HEK293T (cell line): Measurements from ENCODE around the gene ERI3.

ENCODE experiments used
- ELF4 ChIP-seq: fragments of 450-650 bp; IDR thresholded peaks from 2 replicates; pipeline ENCODE4 v1.6.1; 2017; ENCODE audit warnings: antibody characterized with exemption
- FOXK2 ChIP-seq: fragments of 450-650 bp; IDR thresholded peaks from 2 replicates; pipeline ENCODE4 v1.6.1; 2016; ENCODE audit warnings: mild to moderate bottlenecking
- SP1 ChIP-seq: fragments of 450-650 bp; IDR thresholded peaks from 2 replicates; pipeline ENCODE4 v1.6.1; 2017
- TARDBP ChIP-seq: fragments of 450-650 bp; IDR thresholded peaks from 2 replicates; pipeline ENCODE4 v1.6.1; 2016

DNA sequence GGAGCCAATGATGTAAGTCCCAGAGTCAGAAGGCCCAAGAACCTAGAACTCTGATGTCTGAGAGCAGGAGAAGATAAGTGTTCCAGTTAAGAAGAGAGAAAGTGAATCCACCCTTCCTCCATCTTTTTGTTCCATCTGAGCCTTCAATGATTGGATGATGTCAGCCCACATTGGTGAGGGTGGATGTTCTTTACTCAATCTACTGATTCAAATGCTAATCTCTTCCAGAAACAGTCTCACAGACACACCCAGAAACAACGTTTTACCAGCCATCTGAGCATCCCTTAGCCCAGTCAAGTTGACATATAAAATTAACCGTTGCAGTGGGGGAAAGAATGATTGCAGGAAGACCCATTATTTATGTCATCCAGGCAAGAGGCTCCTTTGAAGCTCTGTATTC lies 33.5 kb upstream of the ERI3 start:
- no peak for TF ChIP-seq FOXK2
- no peak for TF ChIP-seq SP1
- TF ChIP-seq TARDBP, result no peak
- no peak for TF ChIP-seq ELF4
